ENCODE data around the gene CHMP4B. TPM values are rescaled to one million over a fixed set of nuclear protein-coding genes. Genes with fewer than 3 reads are reported as not detected.

CHMP4B gene
- total RNA-seq, 2 experiments from 2014 or later: 44.2 to 49.3 TPM

- no peak overlapping the region for H3K27ac ChIP-seq (ENCODE audit: low read depth in 1 of 2, low read length in 2 of 2)
- no peaks in the 10 kb centered on the region for H3K36me3 ChIP-seq (ENCODE audit: insufficient read depth, low read length)
- ChIA-PET POLR2A (no interaction called here), CTCF (no interaction called here)
- H3K27ac Mint-ChIP-seq: peak overlapping the region; percentile 21
- H3K9me3 ChIP-seq (ENCODE audit: control insufficient read depth in 1 of 2, insufficient read depth in 1 of 2, low read length in 2 of 2): no peaks in the 10 kb centered on the region
- H3K27me3 ChIP-seq (ENCODE audit: control insufficient read depth in 1 of 2, insufficient read depth in 2 of 2, low read length in 2 of 2): no peaks in the 10 kb centered on the region
- no peak overlapping the region for H3K4me3 ChIP-seq (ENCODE audit: low read length)
- H3K4me1 ChIP-seq (ENCODE audit: insufficient read depth, low read length): peaks cover 59% of the 10 kb centered on the region
- H3K27me3 Mint-ChIP-seq: no peaks in the 10 kb centered on the region
- H3K4me1 Mint-ChIP-seq (ENCODE audit: low read depth): peaks cover 83% of the 10 kb centered on the region
- no peaks in the 10 kb centered on the region for H3K9me3 Mint-ChIP-seq
- intact Hi-C loops (cut with DNase I, micrococcal nuclease): loop anchor here in 1 of 2 experiments (10.0 kb wide), 2 partner anchors 1279 to 1701 kb away; partner anchors contain the start of gene TRPC4AP
- DNase-seq (no peak), ATAC-seq (ENCODE audit: poor library complexity) (no peak)
- peaks cover 35% of the 10 kb centered on the region for H3K36me3 Mint-ChIP-seq (ENCODE audit: low read depth)
- TF ChIP-seq CTCF (IDR thresholded peaks at IDR 0.05): no peak
- no peak overlapping the region for H3K4me3 Mint-ChIP-seq
These were observed 5.0 kb downstream of the CHMP4B start for GRCh38 chr20:33816191-33816590.

GRCh38 chr20:33817411-33817810, 6.3 kb downstream of the CHMP4B start:
- Mint-ChIP-seq H3K4me1 (ENCODE audit: low read depth) (peaks cover 79% of the 10 kb centered on the region), H3K9me3 (no peaks in the 10 kb centered on the region), H3K36me3 (ENCODE audit: low read depth) (peaks cover 25% of the 10 kb centered on the region), H3K27me3 (no peaks in the 10 kb centered on the region), H3K27ac (peak overlapping the region; percentile 43), H3K4me3 (no peak overlapping the region)
- ATAC-seq (ENCODE audit: poor library complexity) (no peak), DNase-seq (no peak)
- H3K27me3 ChIP-seq (ENCODE audit: control insufficient read depth in 1 of 2, insufficient read depth in 2 of 2, low read length in 2 of 2): no peaks in the 10 kb centered on the region
- peaks cover 52% of the 10 kb centered on the region for H3K4me1 ChIP-seq (ENCODE audit: insufficient read depth, low read length)
- H3K9me3 ChIP-seq (ENCODE audit: control insufficient read depth in 1 of 2, insufficient read depth in 1 of 2, low read length in 2 of 2): no peaks in the 10 kb centered on the region
- TF ChIP-seq CTCF (IDR thresholded peaks at IDR 0.05): no peak
- intact Hi-C loops (cut with DNase I, micrococcal nuclease): loop anchor here in 1 of 2 experiments (10.0 kb wide), 2 partner anchors 1277 to 1703 kb away; partner anchors contain the start of gene TRPC4AP
- ChIA-PET CTCF (no interaction called here), POLR2A (interaction anchor here (0.6 kb wide), 1 partner anchor 193 kb away, joined by 3 read pairs; no protein-coding TSS in a partner anchor)
- no peaks in the 10 kb centered on the region for H3K36me3 ChIP-seq (ENCODE audit: insufficient read depth, low read length)
- no peak overlapping the region for H3K4me3 ChIP-seq (ENCODE audit: low read length)
- H3K27ac ChIP-seq (ENCODE audit: low read depth in 1 of 2, low read length in 2 of 2): no peak overlapping the region

GRCh38 chr20:33819456-33819855, 8.3 kb downstream of the CHMP4B start:
- CTCF ChIA-PET: no interaction called here

More at GRCh38 chr20:33819456-33819855, 8.3 kb downstream of the CHMP4B start:
- Histone ChIP-seq H3K4me3 (ENCODE audit: low read length) (no peak overlapping the region), H3K36me3 (ENCODE audit: insufficient read depth, low read length) (no peaks in the 10 kb centered on the region), H3K27ac (ENCODE audit: low read depth in 1 of 2, low read length in 2 of 2) (no peak overlapping the region), H3K9me3 (ENCODE audit: control insufficient read depth in 1 of 2, insufficient read depth in 1 of 2, low read length in 2 of 2) (no peaks in the 10 kb centered on the region), H3K4me1 (ENCODE audit: insufficient read depth, low read length) (peaks cover 44% of the 10 kb centered on the region), H3K27me3 (ENCODE audit: control insufficient read depth in 1 of 2, insufficient read depth in 2 of 2, low read length in 2 of 2) (no peaks in the 10 kb centered on the region)
- no peak for ATAC-seq (ENCODE audit: poor library complexity)
- no peak for DNase-seq
- H3K9me3 Mint-ChIP-seq: no peaks in the 10 kb centered on the region
- H3K27me3 Mint-ChIP-seq: no peaks in the 10 kb centered on the region
- H3K4me3 Mint-ChIP-seq: no peak overlapping the region
- peaks cover 70% of the 10 kb centered on the region for H3K4me1 Mint-ChIP-seq (ENCODE audit: low read depth)
- no peak for TF ChIP-seq CTCF (IDR thresholded peaks at IDR 0.05)
- POLR2A ChIA-PET: interaction anchor here (1.4 kb wide), 1 partner anchor 9 kb away, joined by 4 read pairs; the partner anchor contains the start of gene CHMP4B
- peaks cover 19% of the 10 kb centered on the region for H3K36me3 Mint-ChIP-seq (ENCODE audit: low read depth)
- intact Hi-C loops (cut with DNase I, micrococcal nuclease): loop anchor here in 1 of 2 experiments (10.0 kb wide), 2 partner anchors 1275 to 1705 kb away; partner anchors contain the start of gene TRPC4AP
- no peak overlapping the region for H3K27ac Mint-ChIP-seq
